OCI-LY3 (cell line): ENCODE data around the gene PRCD.

Source experiments
- H2AFZ ChIP-seq: fragments of 200-600, 300-600 bp; shearing (Covaris generic); 2 replicates; pipeline ENCODE4 v1.6.0; 2014; ENCODE audit warnings: antibody characterized with exemption, low read depth, low read length
- H3K27ac ChIP-seq: fragments of 200-600, 300-600 bp; sonication (generic); 2 replicates; pipeline ENCODE4 v1.5.1; 2014; ENCODE audit warnings: mild to moderate bottlenecking, low read length, moderate library complexity, mixed read lengths
- H3K27me3 ChIP-seq: fragments of 200-600, 300-600 bp; sonication (generic); 2 replicates; pipeline ENCODE4 v1.6.1; 2014; ENCODE audit warnings: low read depth, low read length, mixed read lengths
- H3K36me3 ChIP-seq: fragments of 200-600, 300-600 bp; sonication (generic); replicated peaks from 2 replicates; pipeline ENCODE3; 2014; ENCODE audit warnings: low read depth, low read length, mixed read lengths
- H3K4me1 ChIP-seq: fragments of 300-600, 200-600 bp; sonication (generic); 2 replicates; pipeline ENCODE4 v1.6.1; 2014; ENCODE audit warnings: low read length, mixed read lengths
- H3K4me2 ChIP-seq: fragments of 200-600, 300-600 bp; sonication (generic); 2 replicates; pipeline ENCODE4 v1.6.1; 2014; ENCODE audit warnings: low read length, mixed read lengths
- H3K4me3 ChIP-seq: fragments of 300-600, 200-600 bp; sonication (generic); 2 replicates; pipeline ENCODE4 v1.5.1; 2014; ENCODE audit warnings: antibody characterized with exemption, mild to moderate bottlenecking, low read length, moderate library complexity
- H3K79me2 ChIP-seq: fragments of 300-600, 200-600 bp; shearing (Covaris generic); 2 replicates; pipeline ENCODE4 v1.6.1; 2014; ENCODE audit warnings: mild to moderate bottlenecking, low read length, mixed read lengths
- H3K9ac ChIP-seq: fragments of 300-600, 200-600 bp; shearing (Covaris generic); 2 replicates; pipeline ENCODE4 v1.6.0; 2014; ENCODE audit warnings: mild to moderate bottlenecking, low read length, moderate library complexity
- H3K9me3 ChIP-seq: fragments of 200-600, 300-600 bp; shearing (Covaris generic); 2 replicates; pipeline ENCODE4 v1.6.1; 2014; ENCODE audit warnings: low read length, mixed read lengths; ENCODE audit not compliant: insufficient read depth
- H4K20me1 ChIP-seq: fragments of 200-600, 300-600 bp; sonication (generic); 2 replicates; pipeline ENCODE4 v1.6.1; 2016; ENCODE audit warnings: low read length, mixed read lengths; ENCODE audit not compliant: insufficient read depth
- EZH2phosphoT487 ChIP-seq: fragments of 200-600 bp; shearing (Covaris generic); IDR thresholded peaks from 2 replicates; pipeline ENCODE4 v1.6.1; 2018; ENCODE audit warnings: antibody characterized with exemption, mixed run types, low read depth
- TF ChIP-seq, protein P1 (sequence below): fragments of 200-600, 300-600 bp; sonication (generic); IDR thresholded peaks from 2 replicates; pipeline ENCODE4 v1.5.1; 2014; ENCODE audit warnings: antibody characterized with exemption, low read length, low read depth

The PRCD gene

DNA sequence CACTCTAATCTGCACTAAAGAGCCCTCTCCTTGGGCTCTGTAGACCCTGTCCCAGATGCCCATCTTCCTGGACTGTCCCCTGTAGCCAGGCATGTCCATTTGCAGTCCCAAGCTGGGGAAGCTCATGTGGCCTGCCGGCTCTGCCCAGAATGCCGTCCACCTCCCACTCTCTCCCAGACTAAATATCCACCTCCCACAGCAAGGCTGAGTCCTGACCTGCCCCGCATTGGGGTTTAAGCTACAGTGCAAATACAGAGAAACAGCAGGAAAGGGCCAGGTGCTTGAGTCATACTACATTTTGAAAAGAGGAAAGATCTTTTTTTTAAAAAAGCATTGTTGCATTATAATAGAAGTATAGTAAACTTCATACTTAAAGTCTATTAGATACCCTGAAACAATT lies 42.8 kb downstream of the PRCD start:
- no peaks in the 10 kb centered on the region for H4K20me1 ChIP-seq
- H3K4me2 ChIP-seq = no peak overlapping the region
- no peaks in the 10 kb centered on the region for H3K27me3 ChIP-seq
- H3K4me3 ChIP-seq = no peak overlapping the region
- H3K79me2 ChIP-seq = no peaks in the 10 kb centered on the region
- no peak overlapping the region for H3K27ac ChIP-seq
- H3K9me3 ChIP-seq = no peaks in the 10 kb centered on the region
- TF ChIP-seq, protein P1, sequence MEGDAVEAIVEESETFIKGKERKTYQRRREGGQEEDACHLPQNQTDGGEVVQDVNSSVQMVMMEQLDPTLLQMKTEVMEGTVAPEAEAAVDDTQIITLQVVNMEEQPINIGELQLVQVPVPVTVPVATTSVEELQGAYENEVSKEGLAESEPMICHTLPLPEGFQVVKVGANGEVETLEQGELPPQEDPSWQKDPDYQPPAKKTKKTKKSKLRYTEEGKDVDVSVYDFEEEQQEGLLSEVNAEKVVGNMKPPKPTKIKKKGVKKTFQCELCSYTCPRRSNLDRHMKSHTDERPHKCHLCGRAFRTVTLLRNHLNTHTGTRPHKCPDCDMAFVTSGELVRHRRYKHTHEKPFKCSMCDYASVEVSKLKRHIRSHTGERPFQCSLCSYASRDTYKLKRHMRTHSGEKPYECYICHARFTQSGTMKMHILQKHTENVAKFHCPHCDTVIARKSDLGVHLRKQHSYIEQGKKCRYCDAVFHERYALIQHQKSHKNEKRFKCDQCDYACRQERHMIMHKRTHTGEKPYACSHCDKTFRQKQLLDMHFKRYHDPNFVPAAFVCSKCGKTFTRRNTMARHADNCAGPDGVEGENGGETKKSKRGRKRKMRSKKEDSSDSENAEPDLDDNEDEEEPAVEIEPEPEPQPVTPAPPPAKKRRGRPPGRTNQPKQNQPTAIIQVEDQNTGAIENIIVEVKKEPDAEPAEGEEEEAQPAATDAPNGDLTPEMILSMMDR = no peak
- TF ChIP-seq EZH2phosphoT487 = no peak
- no peak overlapping the region for H2AFZ ChIP-seq
- H3K9ac ChIP-seq = no peak overlapping the region
- peaks cover 26% of the 10 kb centered on the region for H3K4me1 ChIP-seq
- no peaks in the 10 kb centered on the region for H3K36me3 ChIP-seq

DNA sequence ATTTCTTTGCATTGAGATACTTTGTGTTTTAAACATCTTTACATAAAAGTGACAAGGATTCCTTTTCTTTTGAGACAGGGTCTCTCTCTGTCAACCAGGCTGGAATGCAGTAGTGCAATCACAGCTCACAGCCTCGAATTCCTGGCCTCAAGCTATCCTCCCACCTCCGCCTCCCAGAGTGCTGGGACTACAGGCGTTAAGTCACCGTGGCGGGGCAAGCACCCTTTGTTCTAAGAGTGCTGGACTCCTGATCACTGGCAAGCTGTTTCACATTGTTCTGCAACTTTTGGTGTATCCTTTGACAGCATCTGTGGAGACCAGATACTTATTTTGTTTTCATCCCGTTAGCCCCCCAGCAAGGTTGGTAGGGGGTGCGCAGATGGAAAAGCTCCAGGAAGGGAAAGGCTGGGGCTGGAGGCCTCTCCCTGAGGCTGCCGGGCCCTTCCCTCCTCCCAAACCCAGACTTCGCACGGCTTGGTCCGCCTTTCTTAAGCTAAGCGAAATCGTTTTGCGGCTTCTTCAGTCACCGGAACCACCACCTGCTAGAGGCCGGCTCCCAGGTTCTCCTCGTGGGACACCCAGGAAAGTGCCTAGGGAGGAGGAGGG lies 44.7 kb downstream of the PRCD start:
- no peak overlapping the region for H3K4me3 ChIP-seq
- H3K79me2 ChIP-seq = no peaks in the 10 kb centered on the region
- H3K9me3 ChIP-seq = no peaks in the 10 kb centered on the region
- no peak for TF ChIP-seq EZH2phosphoT487
- TF ChIP-seq, protein P1 = no peak
- H3K4me1 ChIP-seq = peaks cover 20% of the 10 kb centered on the region
- H3K27ac ChIP-seq = no peak overlapping the region
- no peak overlapping the region for H3K9ac ChIP-seq
- H3K36me3 ChIP-seq = no peaks in the 10 kb centered on the region
- H2AFZ ChIP-seq = no peak overlapping the region
- no peaks in the 10 kb centered on the region for H4K20me1 ChIP-seq
- no peaks in the 10 kb centered on the region for H3K27me3 ChIP-seq
- H3K4me2 ChIP-seq = no peak overlapping the region

DNA sequence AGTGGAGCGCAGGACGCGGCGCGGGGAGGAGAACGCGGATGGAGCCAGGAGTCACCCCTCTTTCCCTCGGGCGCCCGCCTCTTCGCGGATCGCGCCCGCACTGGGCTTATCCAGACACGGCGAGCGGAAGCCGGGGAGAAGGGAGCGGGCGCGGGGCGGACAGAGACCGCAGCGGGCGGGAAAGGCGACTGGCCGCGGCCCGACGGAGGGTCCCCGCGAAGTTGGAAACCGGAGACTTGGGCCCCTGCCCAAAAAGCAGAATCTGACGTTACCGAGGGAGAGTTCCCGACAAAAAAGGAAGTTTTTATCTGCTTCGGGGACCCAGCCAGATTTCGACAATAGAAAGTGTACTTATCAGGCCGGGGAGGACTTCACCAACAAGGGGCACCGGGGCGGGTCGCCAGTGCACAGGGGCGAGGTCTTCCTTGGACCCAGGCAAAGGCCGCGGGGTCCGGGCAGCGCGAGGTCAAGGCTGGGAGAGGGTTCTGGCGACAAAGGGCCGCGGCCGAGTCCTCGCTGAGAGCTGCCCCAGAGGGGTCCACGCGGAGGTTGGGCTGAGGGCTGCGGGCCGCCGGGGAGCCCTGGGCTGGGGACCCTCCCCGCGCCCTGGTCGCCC lies 45.3 kb downstream of the PRCD start:
- Histone ChIP-seq H3K27ac (no peak overlapping the region), H3K4me3 (no peak overlapping the region), H3K9me3 (no peaks in the 10 kb centered on the region), H3K4me1 (peaks cover 14% of the 10 kb centered on the region), H3K9ac (no peak overlapping the region), H4K20me1 (no peaks in the 10 kb centered on the region), H2AFZ (no peak overlapping the region), H3K79me2 (no peaks in the 10 kb centered on the region), H3K4me2 (no peak overlapping the region), H3K27me3 (no peaks in the 10 kb centered on the region), H3K36me3 (no peaks in the 10 kb centered on the region)
- TF ChIP-seq, protein P1 = no peak
- TF ChIP-seq EZH2phosphoT487 = no peak

DNA sequence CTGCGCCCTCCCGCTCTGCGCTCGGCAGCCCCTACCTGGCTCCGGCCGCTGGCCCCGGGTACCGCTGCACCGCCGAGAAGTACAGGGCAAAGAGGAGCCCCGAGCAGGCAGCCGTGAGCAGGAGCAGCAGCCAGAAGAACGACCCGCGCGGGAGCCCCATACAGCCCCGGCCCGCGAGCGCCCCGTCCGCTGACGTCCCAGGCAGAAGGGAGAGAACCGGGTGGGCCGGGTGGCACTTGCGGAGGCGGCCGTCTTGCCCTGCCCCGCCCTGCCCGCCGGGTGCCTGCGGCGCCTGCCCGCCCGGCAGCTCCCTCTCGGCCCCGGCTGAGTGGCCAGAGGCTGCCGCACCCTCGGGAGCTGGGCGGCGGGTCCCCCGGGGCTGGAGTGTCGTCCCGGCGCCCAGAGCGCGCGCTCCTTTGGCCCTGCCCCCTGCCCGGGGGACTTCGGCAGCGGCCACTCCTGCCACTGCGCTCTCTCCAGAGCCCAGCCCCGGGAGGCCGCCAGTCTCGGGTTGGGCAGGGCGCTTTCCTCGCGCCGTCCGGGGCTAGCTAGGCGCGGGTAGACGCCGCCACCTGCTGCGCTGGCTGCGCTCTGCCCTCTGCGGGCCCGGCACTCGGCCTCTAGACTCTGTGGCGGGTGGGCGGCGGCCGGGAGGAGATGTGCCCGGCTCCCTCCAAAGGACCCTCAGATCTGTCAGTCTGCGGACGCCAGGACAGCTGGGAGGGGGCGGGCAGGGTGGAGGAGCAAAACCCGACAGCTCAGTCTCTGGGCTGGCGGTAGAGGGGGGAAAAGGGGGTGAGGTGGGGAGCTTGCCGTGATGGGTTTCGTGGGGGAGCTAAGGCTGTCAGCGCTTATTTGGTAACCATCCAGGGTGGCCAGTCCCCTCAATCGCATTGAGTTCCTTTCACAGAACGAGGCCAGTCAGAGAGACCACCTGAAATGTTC lies 46.1 kb downstream of the PRCD start, which contains the start of gene ST6GALNAC2:
ST6GALNAC2 (minus strand) TSS at position 212 of the 945 bp plus-strand sequence; CDS start at position 160, 52 bp downstream.
- TF ChIP-seq EZH2phosphoT487 = no peak
- TF ChIP-seq, protein P1 = no peak
- Histone ChIP-seq H3K4me1 (peaks cover 7% of the 10 kb centered on the region), H3K9me3 (no peaks in the 10 kb centered on the region), H3K27ac (no peak within 1 kb of the TSS), H4K20me1 (no peaks in the 10 kb centered on the region), H3K36me3 (no peaks in the 10 kb centered on the region), H3K4me3 (no peak within 1 kb of the TSS), H3K9ac (no peak within 1 kb of the TSS), H3K4me2 (no peak within 1 kb of the TSS), H3K27me3 (no peaks in the 10 kb centered on the region), H2AFZ (no peak within 1 kb of the TSS), H3K79me2 (no peaks in the 10 kb centered on the region)
